HG02884 (cell line): ENCODE measurements around the gene KCNH2.

Experiments
- ATAC-seq: cut with Tn5 transposase; IDR thresholded peaks from one replicate; pipeline ENCODE4 v1.9.1; 2021; ENCODE audit warnings: mild to moderate bottlenecking, moderate library complexity; ENCODE audit not compliant: unreplicated experiment

KCNH2 gene

DNA sequence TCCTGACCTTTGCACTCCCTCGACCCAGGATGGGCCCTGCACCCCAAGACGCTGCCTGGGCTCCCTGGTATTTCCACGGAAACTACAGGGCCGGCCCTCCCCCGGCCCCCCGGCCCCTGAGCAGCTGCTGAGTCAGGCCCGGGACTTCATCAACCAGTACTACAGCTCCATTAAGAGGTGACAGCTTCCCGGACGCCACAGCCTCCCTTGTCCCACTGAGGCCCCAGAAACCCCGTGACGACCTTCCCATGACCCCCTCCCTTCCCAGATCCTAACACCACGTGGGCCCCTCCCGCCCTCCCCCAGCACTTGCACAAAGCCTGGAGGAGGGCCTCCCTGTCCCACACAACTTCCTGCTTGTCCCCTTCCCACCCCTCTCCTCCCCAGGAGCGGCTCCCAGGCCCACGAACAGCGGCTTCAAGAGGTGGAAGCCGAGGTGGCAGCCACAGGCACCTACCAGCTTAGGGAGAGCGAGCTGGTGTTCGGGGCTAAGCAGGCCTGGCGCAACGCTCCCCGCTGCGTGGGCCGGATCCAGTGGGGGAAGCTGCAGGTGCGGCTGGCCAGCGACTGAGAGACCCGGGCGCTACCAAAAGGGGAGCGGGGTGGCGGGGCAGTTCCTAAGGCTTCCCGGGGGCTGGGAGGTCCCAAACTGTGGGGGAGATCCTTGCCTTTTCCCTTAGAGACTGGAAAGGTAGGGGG, 18.4 kb upstream of the KCNH2 start:
- ATAC-seq: no peak

DNA sequence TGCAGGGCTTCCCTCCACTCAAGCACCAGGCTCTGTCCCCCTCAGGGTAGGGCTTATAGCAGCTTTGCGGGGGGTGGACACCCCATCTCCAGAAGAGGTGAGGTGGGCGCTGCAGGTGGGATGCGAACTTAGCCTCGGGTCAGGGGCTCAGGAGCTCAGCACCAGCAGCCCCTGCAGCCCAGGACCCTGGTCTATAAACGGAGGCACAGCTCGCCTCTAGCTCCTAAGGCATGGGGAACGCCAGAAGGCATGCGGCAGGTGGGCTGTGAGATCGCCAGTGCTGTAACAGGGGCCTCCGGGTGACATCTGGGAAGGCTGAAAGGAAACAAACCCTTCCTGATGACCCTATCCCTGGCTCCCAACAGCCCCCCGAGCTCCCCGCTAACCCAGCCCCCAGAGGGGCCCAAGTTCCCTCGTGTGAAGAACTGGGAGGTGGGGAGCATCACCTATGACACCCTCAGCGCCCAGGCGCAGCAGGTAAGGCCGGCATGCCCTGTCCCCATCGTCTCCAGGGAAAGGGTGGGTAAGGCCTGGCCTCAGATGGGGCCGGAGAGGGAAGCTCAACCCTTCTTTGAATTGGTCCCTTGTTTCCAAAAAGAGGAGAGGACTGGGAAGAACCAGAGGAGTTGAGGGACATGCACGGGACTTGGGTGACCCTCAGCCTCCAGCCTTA, 16.9 kb upstream of the KCNH2 start:
- ATAC-seq: no peak

DNA sequence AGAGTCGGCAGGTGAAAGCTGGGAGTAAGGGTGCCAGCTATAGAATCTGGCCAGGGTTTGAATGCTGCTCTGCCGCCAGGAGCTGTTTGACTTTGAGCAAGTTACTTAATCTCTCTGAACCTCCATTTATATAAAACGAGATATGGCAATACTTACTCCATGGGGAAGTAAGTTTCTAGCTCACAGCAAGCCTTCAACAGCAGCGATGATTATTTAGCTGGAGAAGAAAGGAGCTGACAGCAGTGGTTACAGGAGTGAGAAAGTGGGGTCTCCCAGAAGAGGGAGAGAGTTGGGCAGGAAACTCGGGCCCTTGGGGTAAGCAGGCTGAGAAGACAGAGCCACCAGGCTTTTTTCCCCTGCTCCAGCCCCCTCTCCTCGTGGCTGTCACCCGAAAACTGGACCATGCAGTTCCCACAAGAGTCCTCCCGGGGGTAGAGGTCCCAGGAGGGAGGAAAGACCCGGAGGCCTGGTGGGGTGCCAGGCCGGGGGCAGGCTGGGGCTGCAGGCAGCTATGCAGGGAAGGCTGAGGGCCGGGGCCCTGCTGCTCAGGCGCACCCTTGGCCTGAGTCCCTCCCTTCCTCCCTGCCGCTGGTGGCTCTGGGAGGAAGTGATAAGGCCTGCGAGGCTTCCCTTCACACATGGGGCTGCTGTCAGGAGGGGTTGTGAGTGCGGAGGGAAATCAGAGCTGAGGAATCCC, 16.2 kb upstream of the KCNH2 start:
- no peak for ATAC-seq

DNA sequence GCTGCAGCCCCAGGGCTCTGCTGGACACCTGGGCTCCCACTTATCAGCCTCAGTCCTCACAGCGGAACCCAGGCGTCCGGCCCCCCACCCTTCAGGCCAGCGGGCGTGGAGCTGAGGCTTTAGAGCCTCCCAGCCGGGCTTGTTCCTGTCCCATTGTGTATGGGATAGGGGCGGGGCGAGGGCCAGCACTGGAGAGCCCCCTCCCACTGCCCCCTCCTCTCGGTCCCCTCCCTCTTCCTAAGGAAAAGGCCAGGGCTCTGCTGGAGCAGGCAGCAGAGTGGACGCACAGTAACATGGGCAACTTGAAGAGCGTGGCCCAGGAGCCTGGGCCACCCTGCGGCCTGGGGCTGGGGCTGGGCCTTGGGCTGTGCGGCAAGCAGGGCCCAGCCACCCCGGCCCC, 15.4 kb upstream of the KCNH2 start:
- ATAC-seq: no peak

DNA sequence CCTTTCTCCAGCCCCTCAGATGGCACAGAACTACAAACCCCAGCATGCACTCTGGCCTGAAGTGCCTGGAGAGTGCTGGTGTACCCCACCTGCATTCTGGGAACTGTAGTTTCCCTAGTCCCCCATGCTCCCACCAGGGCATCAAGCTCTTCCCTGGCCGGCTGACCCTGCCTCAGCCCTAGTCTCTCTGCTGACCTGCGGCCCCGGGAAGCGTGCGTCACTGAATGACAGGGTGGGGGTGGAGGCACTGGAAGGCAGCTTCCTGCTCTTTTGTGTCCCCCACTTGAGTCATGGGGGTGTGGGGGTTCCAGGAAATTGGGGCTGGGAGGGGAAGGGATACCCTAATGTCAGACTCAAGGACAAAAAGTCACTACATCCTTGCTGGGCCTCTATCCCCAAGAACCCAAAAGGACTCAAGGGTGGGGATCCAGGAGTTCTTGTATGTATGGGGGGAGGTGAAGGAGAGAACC, 14.7 kb upstream of the KCNH2 start:
- peak; percentile 54 for ATAC-seq

DNA sequence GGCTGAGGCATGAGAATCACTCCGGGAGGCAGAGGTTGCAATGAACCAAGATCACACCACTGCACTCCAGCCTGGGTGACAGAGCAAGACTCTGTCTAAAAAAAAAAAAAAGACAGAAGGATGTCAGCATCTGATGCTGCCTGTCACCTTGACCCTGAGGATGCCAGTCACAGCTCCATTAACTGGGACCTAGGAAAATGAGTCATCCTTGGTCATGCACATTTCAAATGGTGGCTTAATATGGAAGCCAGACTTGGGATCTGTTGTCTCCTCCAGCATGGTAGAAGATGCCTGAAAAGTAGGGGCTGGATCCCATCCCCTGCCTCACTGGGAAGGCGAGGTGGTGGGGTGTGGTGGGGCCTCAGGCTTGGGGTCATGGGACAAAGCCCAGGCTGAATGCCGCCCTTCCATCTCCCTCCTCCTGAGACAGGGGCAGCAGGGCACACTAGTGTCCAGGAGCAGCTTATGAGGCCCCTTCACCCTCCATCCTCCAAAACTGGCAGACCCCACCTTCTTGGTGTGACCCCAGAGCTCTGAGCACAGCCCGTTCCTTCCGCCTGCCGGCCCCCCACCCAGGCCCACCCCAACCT, 14.0 kb upstream of the KCNH2 start:
- ATAC-seq: no peak

DNA sequence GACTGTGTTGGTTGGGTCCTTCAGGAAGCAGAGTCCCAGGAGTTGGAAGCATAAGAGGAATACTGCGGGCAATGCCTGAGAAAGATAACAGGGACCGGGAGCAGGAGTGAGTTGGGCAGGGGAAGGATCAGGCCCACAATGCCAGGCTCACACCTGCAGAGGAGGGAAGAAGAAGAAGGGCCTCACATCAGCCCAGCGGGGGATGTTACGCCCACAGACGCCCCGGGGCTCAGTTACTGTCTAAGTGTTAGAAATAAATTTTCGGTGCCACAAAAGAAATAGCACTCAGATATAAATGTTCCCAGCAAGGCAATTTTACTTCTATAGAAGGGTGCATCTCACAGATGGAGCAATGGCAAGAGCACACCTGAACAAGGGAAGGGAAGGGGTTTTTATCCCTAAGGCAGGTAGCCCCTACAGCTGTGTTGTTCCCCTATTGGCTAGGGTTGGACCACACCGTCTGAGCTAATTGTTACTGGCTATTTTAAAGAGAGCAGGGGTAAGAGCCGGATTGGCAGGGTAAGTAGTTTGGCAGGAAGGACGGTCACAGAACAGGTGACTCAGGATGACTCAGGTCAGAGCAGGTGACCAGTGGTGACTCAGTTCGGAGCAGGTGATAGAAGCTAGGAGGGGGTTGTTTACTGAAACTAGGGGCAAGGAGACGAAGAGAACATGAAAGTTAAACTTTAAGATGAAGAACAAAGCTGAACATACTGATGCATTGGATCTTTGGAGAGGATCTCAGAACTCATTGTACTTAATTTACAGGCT, 12.5 kb upstream of the KCNH2 start, which contains the start of gene NOS3:
NOS3 (plus strand) TSS at position 602 of the 771 bp plus-strand sequence. CDS start 2,787 bp downstream, outside the sequence.
- no peak for ATAC-seq

DNA sequence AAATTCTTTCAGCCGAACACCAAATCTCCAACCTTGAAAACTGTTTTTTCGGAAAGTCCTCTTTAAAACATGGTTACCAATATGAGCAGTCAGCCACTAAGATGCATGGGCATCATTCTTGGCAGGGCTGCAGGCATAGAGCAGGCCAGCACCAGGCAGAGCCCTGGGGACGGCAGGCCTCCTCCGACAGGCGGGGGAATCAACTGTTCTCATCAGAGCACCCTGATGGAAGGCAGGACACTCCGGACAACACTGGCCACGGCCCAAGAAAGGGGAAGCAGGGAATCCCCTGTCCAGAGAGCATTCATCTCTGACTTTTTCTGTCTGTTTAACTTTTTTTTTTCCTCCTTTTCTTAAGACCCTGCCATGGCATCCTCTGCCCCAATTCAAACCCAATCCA, 11.3 kb upstream of the KCNH2 start:
- ATAC-seq: no peak

DNA sequence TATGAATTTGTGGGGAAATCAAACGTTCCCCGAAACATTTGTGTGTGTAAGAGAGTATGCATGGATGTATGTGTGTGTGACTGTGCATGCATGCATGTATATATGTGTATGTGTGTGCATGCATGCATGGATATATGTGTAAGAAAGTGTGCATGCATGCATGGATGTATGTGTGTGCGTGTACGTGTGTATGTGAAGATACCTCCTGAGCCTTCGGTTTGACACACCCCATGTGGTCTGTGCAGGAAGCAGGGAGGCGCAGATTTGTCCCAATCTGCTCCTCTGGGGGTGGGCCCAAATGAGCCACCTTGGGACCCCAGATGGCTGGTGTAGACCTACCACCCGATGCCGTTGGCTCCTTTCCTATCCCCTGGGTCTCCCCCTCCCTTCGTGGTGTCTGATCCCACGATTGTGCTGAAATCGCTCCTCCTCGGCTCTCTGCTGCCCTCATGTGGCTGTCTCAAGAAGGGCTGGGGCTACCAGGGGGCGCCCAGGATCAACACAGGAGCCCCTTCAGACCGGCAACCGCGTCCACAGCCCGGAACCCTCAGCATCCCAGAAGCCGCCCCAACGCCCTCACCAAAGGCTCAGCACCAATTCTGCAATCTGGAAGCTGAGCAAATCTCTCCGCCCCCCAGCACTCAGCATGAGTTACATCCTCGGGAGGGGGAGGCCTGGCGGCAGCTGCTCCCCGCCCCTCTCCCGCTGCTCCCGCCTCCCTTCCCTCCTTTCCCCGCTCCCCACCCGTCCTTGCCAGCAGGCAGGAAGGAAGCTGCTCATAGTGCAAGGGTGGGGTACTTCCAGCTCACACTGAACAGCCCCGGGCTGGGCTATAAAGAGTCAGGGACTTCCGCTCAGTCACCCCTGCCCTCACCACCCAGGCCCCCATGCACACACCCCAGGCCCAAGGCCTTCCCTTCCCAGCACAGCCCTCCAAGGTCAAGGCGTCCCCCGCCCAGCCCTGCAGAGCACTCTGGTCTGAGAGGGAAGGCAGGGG, 10.4 kb upstream of the KCNH2 start:
- ATAC-seq: no peak

DNA sequence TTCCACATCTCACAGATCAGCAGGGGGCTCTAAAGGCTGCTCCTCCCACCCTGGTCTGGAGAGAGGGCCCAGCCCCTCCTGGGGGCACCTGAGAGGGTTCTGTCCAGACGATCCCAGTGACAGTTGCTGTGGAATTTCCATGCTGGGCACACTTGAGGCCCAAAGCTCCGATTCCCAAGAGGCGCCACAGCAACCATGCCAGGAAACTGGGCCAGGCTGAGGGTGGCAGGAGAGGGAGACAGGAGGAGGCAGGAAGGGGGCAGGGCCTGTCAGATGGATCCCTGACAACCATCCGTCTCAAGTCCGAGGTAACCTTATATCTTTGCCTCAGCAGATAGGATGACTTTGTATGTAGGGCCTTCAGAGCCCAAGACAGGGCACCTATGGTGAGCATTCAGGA, 8.4 kb upstream of the KCNH2 start:
- no peak for ATAC-seq

DNA sequence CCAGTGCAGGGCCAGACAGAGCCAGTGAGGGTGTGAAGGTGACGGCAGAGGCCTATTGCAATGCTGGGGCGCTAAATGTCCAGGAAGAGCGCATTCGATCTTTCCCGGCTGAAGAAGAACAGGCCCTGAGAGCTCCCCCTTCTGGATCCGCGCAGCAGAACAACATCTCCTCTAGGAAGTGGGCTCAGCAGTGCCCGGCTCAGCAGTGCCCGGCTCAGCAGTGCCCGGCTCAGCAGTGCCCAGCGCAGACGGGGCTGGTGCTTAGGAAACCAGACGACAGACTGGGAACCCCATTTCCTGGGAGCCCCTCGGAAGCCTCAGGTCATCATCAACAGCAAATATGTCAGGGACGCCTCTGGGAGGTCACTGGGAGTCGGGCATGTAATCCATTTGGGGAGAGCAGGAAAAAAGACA, 8.0 kb upstream of the KCNH2 start:
- no peak for ATAC-seq

DNA sequence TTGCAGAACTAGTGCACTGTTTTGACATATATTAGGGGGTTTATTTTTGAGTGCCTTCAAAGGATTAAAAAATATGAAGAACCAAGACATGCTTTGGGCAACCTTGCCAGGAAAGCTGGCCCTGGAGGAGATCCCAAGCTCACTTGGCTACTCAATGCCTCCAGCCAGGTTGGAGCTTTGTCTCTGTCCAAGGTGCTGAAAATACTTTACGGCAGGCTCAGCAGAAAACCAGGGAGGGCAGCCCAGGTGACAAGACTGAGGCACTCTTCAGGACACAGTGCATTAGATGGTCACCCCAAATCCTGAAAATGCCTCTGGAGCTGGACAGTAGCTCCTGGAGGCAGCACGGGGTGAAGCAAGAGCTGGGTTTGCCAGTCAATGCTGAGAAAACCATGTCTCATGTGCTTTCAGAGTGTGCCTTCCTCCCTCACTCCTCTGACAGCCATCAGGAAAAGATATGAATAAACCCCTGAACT, 5.8 kb upstream of the KCNH2 start:
- ATAC-seq: no peak

DNA sequence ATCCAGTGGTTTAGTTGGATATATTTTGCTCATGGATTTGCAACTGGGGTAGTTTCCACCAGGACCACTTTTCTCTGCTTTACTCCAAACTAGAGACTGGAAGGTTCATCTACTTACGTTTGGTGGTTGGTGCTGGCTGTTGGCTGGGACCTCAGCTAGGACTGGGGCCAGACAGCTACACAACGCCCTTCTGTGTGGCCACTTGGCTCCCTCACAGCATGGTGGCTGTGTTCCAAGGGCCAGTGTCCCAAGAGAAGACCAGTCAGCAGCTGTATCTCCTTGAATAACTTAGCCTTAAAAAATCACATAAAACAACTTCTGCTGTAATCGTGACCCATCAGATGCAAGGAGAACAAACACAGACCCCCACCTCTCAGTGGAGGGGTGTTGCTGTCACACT, 4.2 kb upstream of the KCNH2 start:
- no peak for ATAC-seq

DNA sequence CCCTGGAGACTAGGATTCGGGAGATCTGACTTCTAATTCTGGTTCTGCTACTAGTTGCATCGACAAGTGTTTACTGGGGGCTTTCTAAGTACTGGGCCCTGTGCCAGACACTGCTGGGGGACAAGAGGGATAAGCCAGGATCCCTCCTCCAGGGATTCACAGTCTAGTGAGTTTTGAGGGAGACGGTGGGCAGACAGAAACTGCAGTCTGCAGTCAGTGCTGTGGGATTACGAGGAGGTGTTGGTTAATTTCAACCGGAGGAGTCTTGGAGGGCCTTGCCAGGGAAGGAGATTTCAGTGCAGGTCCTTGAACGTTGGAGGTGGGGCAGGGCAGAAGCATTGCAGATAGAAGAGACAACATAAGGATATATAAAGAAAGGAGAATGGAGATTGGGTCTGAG, 3.5 kb upstream of the KCNH2 start:
- no peak for ATAC-seq

DNA sequence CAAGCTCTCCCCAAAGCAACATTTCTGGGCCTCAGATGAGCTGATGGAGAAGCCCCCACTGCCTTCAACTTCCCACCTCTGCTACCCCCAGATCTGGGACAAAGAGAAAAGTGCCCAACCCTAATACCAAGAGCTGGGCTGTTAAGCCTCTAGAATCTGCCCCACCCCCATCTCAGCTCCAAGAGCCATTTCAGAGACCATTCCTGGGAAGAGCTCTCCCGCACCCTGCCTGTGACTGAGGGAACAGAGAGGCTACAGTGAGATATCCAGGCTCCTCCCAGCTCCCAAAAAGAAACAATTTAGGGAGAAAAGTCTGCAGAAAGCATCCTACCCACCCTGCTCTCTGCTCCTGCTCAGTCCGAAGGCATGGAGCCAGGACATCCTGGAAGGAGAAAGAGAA, 2.5 kb upstream of the KCNH2 start:
- no peak for ATAC-seq

DNA sequence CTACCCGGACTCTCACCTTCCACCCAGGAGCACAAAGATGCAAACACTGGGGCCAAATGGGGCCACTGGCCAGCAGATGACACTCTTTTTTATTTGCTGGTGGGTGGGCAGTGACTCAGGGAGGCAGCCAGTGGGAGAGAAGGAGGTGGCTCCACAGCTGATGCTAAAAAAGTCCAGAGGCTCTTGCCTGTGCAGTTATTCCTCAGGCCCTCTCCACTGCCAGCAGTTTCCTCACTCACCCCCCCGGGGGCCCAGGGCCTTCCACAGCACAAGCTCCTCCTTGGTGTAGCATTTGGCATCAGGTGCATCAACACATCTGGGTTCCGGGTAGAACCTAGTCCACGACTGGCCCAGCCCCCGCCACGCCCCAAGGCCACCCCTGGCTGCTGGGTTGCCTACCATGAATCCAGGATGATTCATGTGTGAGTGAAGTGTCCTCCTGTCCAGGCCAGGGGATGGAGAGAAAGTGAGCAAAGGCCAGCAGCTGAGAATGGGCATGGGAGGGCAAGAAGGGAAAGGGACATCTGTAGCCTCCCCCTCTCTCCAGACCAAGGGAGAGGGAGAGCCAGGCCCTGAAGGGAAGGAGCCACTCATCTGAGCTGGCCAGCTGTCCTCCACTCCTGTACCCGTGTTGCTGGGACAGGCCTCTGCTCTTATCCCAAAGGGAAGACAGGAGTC, 1.7 kb upstream of the KCNH2 start:
- no peak for ATAC-seq

DNA sequence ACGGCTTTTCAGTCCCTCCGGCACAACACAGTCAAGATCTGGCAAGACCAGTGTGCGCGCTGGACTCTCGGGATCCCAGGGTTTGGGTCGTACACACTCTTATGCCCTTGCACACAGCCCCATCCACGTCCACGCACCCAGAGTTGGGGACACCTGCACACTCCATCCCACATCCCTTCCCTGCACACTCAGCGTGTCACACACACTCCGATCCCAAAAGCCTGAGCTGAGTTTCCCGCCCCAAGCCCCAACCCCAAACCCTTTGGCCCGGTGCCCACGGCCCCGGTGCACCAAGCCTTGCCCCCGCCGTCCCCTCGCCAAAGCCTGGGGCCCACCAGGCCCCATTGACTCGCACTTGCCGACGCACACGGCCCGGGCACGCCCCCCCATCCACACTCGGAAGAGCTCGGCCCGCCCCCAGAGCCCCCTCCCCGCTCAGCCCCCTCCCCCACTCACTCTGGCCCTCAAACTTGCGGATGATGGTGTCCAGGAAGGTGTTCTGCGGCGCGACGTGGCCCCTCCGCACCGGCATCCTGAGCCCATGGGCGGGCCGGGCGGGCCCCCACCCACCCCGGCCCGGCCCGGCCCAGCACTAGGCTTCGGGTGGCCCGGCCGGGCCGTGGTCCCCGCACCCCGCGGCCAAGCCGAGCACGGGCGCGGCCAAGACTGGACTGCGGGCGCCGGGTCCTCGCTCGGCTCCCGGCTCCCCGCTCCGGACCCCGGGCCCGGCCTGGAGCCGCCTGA, 567 bp downstream of the KCNH2 start:
- no peak for ATAC-seq
